Measurements from ENCODE around the gene CCNE1. TPM values are rescaled to one million over a fixed set of nuclear protein-coding genes. Genes with fewer than 3 reads are reported as not detected.

CCNE1 gene
- total RNA-seq, 1 experiment from 2014 or later = 36.0 TPM

DNA sequence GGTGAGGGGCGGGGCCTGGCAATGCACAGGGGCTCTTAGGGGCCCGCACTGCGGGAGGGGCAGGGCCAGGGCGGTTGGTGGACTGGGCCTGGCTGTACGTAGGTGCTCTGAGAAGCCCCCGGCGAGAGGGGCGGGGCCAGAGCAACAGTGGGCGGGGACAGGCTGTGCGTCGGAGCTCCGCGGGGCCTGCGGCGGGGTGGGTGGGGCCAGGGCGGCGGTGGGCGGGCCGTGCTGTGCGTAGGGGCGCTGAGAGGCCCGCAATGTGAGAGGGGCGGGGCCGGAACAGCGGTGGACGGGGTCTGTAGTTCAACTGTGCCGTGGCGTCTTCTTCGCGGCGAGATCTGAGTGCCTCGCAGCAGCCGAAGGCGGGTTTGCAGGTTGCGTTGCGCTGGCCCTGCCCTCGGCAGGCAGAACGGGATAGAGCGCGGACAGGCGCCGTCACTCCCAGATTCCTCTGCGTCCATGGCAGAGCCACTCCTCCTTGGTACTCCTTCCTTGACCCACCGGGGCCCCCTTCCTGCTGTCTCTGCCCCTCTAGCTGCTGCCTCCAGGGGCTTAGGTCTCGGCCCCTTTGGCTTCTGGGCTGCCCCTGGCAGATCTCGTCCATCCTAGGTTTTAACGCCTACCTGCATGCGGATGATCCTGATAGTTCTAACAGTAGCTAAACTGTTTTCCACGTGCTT is 33.2 kb downstream of the CCNE1 start:
- ChIA-PET CTCF (interaction anchor here (0.6 to 7.1 kb wide), 24 partner anchors 10 to 380 kb away, joined by 3 to 76 read pairs (median 4); partner anchors contain the start of gene C19orf12), POLR2A (interaction anchor here (0.5 to 1.0 kb wide), 3 partner anchors 13 to 107 kb away, joined by 3 to 5 read pairs (median 3); no protein-coding TSS in a partner anchor)

DNA sequence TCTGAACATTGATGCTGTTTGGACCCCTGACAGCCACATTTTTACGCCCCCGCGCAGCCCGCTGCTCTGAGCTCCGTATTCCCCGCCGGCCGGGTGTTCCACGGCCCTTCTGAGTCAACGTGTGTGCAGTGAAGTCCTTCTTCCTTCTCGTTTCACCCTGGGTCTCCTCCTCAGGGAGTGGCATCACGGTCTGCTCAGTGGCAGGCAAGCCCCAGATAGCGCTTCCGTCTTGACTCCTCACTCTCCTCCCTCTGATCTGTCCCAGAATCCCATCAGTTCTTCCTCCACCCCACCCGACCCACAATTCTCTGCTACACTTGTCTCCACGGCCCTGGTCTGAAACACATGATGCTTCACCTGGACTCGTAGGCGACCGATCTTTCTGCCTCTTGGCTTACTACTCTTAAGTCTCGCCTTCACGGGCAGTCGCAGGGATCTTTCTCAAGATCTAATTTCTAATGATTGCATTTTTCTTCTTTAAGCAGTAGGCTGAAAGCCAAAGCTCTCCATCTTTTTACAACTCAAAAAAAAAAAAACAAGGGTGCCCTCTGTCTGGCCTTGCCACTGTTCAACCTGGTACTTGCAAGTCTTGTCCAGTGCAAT is 33.9 kb downstream of the CCNE1 start:
- Mint-ChIP-seq H3K4me1 (peaks cover 17% of the 10 kb centered on the region), H3K36me3 (no peaks in the 10 kb centered on the region), H3K27ac (peak overlapping the region; percentile 93), H3K9me3 (no peaks in the 10 kb centered on the region), H3K4me3 (peak overlapping the region; percentile 94), H3K27me3 (ENCODE audit: low read depth) (peaks cover 16% of the 10 kb centered on the region)
- ChIA-PET POLR2A (no interaction called here), CTCF (interaction anchor here (0.7 to 7.1 kb wide), 10 partner anchors 11 to 131 kb away, joined by 3 to 76 read pairs (median 7); partner anchors contain the start of gene C19orf12)
- TF ChIP-seq GTF2I (CRISPR knock-in tag; conservative IDR thresholded peaks at IDR 0.05) (no peak), RORB (CRISPR knock-in tag; IDR thresholded peaks at IDR 0.05) (no peak), NFATC4 (CRISPR knock-in tag; IDR thresholded peaks at IDR 0.05) (no peak), JUN (CRISPR knock-in tag; IDR thresholded peaks at IDR 0.05) (no peak), TCF7 (CRISPR knock-in tag; IDR thresholded peaks at IDR 0.05; ENCODE audit: low read depth) (no peak), ZBTB21 (CRISPR knock-in tag; IDR thresholded peaks at IDR 0.05; ENCODE audit: borderline replicate concordance) (no peak)
- TF ChIP-seq, protein P1, sequence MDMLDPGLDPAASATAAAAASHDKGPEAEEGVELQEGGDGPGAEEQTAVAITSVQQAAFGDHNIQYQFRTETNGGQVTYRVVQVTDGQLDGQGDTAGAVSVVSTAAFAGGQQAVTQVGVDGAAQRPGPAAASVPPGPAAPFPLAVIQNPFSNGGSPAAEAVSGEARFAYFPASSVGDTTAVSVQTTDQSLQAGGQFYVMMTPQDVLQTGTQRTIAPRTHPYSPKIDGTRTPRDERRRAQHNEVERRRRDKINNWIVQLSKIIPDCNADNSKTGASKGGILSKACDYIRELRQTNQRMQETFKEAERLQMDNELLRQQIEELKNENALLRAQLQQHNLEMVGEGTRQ (CRISPR knock-in tag; IDR thresholded peaks at IDR 0.05) = no peak
- TF ChIP-seq, protein P2, sequence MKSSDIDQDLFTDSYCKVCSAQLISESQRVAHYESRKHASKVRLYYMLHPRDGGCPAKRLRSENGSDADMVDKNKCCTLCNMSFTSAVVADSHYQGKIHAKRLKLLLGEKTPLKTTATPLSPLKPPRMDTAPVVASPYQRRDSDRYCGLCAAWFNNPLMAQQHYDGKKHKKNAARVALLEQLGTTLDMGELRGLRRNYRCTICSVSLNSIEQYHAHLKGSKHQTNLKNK (CRISPR knock-in tag; IDR thresholded peaks at IDR 0.05) = no peak
- TF ChIP-seq, protein P3, sequence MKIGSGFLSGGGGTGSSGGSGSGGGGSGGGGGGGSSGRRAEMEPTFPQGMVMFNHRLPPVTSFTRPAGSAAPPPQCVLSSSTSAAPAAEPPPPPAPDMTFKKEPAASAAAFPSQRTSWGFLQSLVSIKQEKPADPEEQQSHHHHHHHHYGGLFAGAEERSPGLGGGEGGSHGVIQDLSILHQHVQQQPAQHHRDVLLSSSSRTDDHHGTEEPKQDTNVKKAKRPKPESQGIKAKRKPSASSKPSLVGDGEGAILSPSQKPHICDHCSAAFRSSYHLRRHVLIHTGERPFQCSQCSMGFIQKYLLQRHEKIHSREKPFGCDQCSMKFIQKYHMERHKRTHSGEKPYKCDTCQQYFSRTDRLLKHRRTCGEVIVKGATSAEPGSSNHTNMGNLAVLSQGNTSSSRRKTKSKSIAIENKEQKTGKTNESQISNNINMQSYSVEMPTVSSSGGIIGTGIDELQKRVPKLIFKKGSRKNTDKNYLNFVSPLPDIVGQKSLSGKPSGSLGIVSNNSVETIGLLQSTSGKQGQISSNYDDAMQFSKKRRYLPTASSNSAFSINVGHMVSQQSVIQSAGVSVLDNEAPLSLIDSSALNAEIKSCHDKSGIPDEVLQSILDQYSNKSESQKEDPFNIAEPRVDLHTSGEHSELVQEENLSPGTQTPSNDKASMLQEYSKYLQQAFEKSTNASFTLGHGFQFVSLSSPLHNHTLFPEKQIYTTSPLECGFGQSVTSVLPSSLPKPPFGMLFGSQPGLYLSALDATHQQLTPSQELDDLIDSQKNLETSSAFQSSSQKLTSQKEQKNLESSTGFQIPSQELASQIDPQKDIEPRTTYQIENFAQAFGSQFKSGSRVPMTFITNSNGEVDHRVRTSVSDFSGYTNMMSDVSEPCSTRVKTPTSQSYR (CRISPR knock-in tag; IDR thresholded peaks at IDR 0.05) = no peak
- ATAC-seq (peak; percentile 2; the same call in 1 of the 2 replicates), DNase-seq (ENCODE audit: low spot score) (no peak)

More for the DNA sequence above, 33.2 kb downstream of the CCNE1 start:
- no peaks in the 10 kb centered on the region for H3K9me3 Mint-ChIP-seq
- peak overlapping the region; percentile 94 for H3K4me3 Mint-ChIP-seq
- no peaks in the 10 kb centered on the region for H3K36me3 Mint-ChIP-seq
- peaks cover 23% of the 10 kb centered on the region for H3K4me1 Mint-ChIP-seq
- TF ChIP-seq NFYB (CRISPR knock-in tag; conservative IDR thresholded peaks at IDR 0.05; ENCODE audit: low read depth) = no peak
- TF ChIP-seq, protein P4, sequence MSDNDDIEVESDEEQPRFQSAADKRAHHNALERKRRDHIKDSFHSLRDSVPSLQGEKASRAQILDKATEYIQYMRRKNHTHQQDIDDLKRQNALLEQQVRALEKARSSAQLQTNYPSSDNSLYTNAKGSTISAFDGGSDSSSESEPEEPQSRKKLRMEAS (CRISPR knock-in tag; IDR thresholded peaks at IDR 0.05) = peak; percentile 57; the same call in 1 of the 2 replicates
- TF ChIP-seq, protein P5, sequence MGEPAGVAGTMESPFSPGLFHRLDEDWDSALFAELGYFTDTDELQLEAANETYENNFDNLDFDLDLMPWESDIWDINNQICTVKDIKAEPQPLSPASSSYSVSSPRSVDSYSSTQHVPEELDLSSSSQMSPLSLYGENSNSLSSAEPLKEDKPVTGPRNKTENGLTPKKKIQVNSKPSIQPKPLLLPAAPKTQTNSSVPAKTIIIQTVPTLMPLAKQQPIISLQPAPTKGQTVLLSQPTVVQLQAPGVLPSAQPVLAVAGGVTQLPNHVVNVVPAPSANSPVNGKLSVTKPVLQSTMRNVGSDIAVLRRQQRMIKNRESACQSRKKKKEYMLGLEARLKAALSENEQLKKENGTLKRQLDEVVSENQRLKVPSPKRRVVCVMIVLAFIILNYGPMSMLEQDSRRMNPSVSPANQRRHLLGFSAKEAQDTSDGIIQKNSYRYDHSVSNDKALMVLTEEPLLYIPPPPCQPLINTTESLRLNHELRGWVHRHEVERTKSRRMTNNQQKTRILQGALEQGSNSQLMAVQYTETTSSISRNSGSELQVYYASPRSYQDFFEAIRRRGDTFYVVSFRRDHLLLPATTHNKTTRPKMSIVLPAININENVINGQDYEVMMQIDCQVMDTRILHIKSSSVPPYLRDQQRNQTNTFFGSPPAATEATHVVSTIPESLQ (CRISPR knock-in tag; IDR thresholded peaks at IDR 0.05) = no peak; the same call in 1 of the 2 replicates
- TF ChIP-seq, protein P6, sequence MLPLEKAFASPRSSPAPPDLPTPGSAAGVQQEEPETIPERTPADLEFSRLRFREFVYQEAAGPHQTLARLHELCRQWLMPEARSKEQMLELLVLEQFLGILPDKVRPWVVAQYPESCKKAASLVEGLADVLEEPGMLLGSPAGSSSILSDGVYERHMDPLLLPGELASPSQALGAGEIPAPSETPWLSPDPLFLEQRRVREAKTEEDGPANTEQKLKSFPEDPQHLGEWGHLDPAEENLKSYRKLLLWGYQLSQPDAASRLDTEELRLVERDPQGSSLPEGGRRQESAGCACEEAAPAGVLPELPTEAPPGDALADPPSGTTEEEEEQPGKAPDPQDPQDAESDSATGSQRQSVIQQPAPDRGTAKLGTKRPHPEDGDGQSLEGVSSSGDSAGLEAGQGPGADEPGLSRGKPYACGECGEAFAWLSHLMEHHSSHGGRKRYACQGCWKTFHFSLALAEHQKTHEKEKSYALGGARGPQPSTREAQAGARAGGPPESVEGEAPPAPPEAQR (CRISPR knock-in tag; IDR thresholded peaks at IDR 0.05) = no peak
- TF ChIP-seq, protein P7, sequence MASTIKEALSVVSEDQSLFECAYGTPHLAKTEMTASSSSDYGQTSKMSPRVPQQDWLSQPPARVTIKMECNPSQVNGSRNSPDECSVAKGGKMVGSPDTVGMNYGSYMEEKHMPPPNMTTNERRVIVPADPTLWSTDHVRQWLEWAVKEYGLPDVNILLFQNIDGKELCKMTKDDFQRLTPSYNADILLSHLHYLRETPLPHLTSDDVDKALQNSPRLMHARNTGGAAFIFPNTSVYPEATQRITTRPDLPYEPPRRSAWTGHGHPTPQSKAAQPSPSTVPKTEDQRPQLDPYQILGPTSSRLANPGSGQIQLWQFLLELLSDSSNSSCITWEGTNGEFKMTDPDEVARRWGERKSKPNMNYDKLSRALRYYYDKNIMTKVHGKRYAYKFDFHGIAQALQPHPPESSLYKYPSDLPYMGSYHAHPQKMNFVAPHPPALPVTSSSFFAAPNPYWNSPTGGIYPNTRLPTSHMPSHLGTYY (CRISPR knock-in tag; IDR thresholded peaks at IDR 0.05) = no peak
- peak; percentile 46 for TF ChIP-seq SP1 (CRISPR knock-in tag; conservative IDR thresholded peaks at IDR 0.05)
- no peak for TF ChIP-seq SOX15 (CRISPR knock-in tag; IDR thresholded peaks at IDR 0.05)
- TF ChIP-seq ZNF416 (CRISPR knock-in tag; IDR thresholded peaks at IDR 0.05) = no peak
- peak overlapping the region; percentile 93 for H3K27ac Mint-ChIP-seq
- ATAC-seq (peak; percentile 83), DNase-seq (ENCODE audit: low spot score) (peak; percentile 93)
- peaks cover 16% of the 10 kb centered on the region for H3K27me3 Mint-ChIP-seq (ENCODE audit: low read depth)
